Stimulated activated CD8-positive, alpha-beta memory T cell treated with anti-CD3 and anti-CD28 coated beads, Interleukin-7, amount 100 ng/mL, for 24 hours (primary cell): Measurements from ENCODE around the gene ACP3.
"Not testable (repeated sequence)": the region's sequence is repeated elsewhere in the genome, so short reads cannot be mapped to it uniquely, and the experiment has no call there.

ENCODE experiments used
- DNase-seq: peaks from one replicate; pipeline ENCODE4 v3.0.0-alpha.2; 2020; ENCODE audit warnings: low read depth

The ACP3 gene

GRCh38 chr3:132368515-132368914 lies 51.3 kb downstream of the ACP3 start:
- no peak for DNase-seq

- no peak for DNase-seq
Measured at GRCh38 chr3:132368962-132369361, 51.8 kb downstream of the ACP3 start.

- DNase-seq, result not testable (repeated sequence)
Measured at GRCh38 chr3:132376945-132377354, 59.7 kb downstream of the ACP3 start.

- DNase-seq, result no peak
Measured at GRCh38 chr3:132378048-132378762, 61.0 kb downstream of the ACP3 start.

- no peak for DNase-seq
Measured at GRCh38 chr3:132378846-132379245, 61.6 kb downstream of the ACP3 start.

GRCh38 chr3:132380920-132381319 lies 63.7 kb downstream of the ACP3 start:
- DNase-seq, result no peak

- no peak for DNase-seq
Measured at GRCh38 chr3:132381348-132381944, 64.2 kb downstream of the ACP3 start.

- no peak for DNase-seq
Measured at GRCh38 chr3:132382267-132382666, 65.1 kb downstream of the ACP3 start.

GRCh38 chr3:132382688-132383194 lies 65.5 kb downstream of the ACP3 start:
- no peak for DNase-seq

- no peak for DNase-seq
Measured at GRCh38 chr3:132386259-132386658, 69.1 kb downstream of the ACP3 start.

- not testable (repeated sequence) for DNase-seq
Measured at GRCh38 chr3:132392675-132393074, 75.5 kb downstream of the ACP3 start.

GRCh38 chr3:132394320-132394719 lies 77.1 kb downstream of the ACP3 start:
- no peak for DNase-seq

- no peak for DNase-seq
Measured at GRCh38 chr3:132395126-132395525, 77.9 kb downstream of the ACP3 start.

- no peak for DNase-seq
Measured at GRCh38 chr3:132396255-132396654, 79.0 kb downstream of the ACP3 start.

GRCh38 chr3:132396776-132397175 lies 79.6 kb downstream of the ACP3 start:
- DNase-seq, result not testable (repeated sequence)

GRCh38 chr3:132399054-132399929 lies 82.1 kb downstream of the ACP3 start:
- DNase-seq, result no peak

- no peak for DNase-seq
Measured at GRCh38 chr3:132401255-132401654, 84.0 kb downstream of the ACP3 start.

- no peak for DNase-seq
Measured at GRCh38 chr3:132404276-132404675, 87.1 kb downstream of the ACP3 start.

GRCh38 chr3:132405188-132405587 lies 88.0 kb downstream of the ACP3 start:
- no peak for DNase-seq

- no peak for DNase-seq
Measured at GRCh38 chr3:132405609-132406299, 88.5 kb downstream of the ACP3 start.

- no peak for DNase-seq
Measured at GRCh38 chr3:132406587-132406986, 89.4 kb downstream of the ACP3 start.

GRCh38 chr3:132407025-132407424 lies 89.8 kb downstream of the ACP3 start:
- DNase-seq, result no peak
